OCI-LY3 (cell line): ENCODE results near the gene NRXN2.
"Not testable (repeated sequence)": the region's sequence is repeated elsewhere in the genome, so short reads cannot be mapped to it uniquely, and the experiment has no call there.

ENCODE experiments used
- H2AFZ ChIP-seq: fragments of 200-600, 300-600 bp; shearing (Covaris generic); 2 replicates; pipeline ENCODE4 v1.6.0; 2014; ENCODE audit warnings: antibody characterized with exemption, low read depth, low read length
- H3K27ac ChIP-seq: fragments of 200-600, 300-600 bp; sonication (generic); 2 replicates; pipeline ENCODE4 v1.5.1; 2014; ENCODE audit warnings: mild to moderate bottlenecking, low read length, moderate library complexity, mixed read lengths
- H3K27me3 ChIP-seq: fragments of 200-600, 300-600 bp; sonication (generic); 2 replicates; pipeline ENCODE4 v1.6.1; 2014; ENCODE audit warnings: low read depth, low read length, mixed read lengths
- H3K36me3 ChIP-seq: fragments of 200-600, 300-600 bp; sonication (generic); replicated peaks from 2 replicates; pipeline ENCODE3; 2014; ENCODE audit warnings: low read depth, low read length, mixed read lengths
- H3K4me1 ChIP-seq: fragments of 300-600, 200-600 bp; sonication (generic); 2 replicates; pipeline ENCODE4 v1.6.1; 2014; ENCODE audit warnings: low read length, mixed read lengths
- H3K4me2 ChIP-seq: fragments of 200-600, 300-600 bp; sonication (generic); 2 replicates; pipeline ENCODE4 v1.6.1; 2014; ENCODE audit warnings: low read length, mixed read lengths
- H3K4me3 ChIP-seq: fragments of 300-600, 200-600 bp; sonication (generic); 2 replicates; pipeline ENCODE4 v1.5.1; 2014; ENCODE audit warnings: antibody characterized with exemption, mild to moderate bottlenecking, low read length, moderate library complexity
- H3K79me2 ChIP-seq: fragments of 300-600, 200-600 bp; shearing (Covaris generic); 2 replicates; pipeline ENCODE4 v1.6.1; 2014; ENCODE audit warnings: mild to moderate bottlenecking, low read length, mixed read lengths
- H3K9ac ChIP-seq: fragments of 300-600, 200-600 bp; shearing (Covaris generic); 2 replicates; pipeline ENCODE4 v1.6.0; 2014; ENCODE audit warnings: mild to moderate bottlenecking, low read length, moderate library complexity
- H3K9me3 ChIP-seq: fragments of 200-600, 300-600 bp; shearing (Covaris generic); 2 replicates; pipeline ENCODE4 v1.6.1; 2014; ENCODE audit warnings: low read length, mixed read lengths; ENCODE audit not compliant: insufficient read depth
- H4K20me1 ChIP-seq: fragments of 200-600, 300-600 bp; sonication (generic); 2 replicates; pipeline ENCODE4 v1.6.1; 2016; ENCODE audit warnings: low read length, mixed read lengths; ENCODE audit not compliant: insufficient read depth
- EZH2phosphoT487 ChIP-seq: fragments of 200-600 bp; shearing (Covaris generic); IDR thresholded peaks from 2 replicates; pipeline ENCODE4 v1.6.1; 2018; ENCODE audit warnings: antibody characterized with exemption, mixed run types, low read depth
- TF ChIP-seq, protein P1 (sequence below): fragments of 200-600, 300-600 bp; sonication (generic); IDR thresholded peaks from 2 replicates; pipeline ENCODE4 v1.5.1; 2014; ENCODE audit warnings: antibody characterized with exemption, low read length, low read depth

The NRXN2 gene

DNA sequence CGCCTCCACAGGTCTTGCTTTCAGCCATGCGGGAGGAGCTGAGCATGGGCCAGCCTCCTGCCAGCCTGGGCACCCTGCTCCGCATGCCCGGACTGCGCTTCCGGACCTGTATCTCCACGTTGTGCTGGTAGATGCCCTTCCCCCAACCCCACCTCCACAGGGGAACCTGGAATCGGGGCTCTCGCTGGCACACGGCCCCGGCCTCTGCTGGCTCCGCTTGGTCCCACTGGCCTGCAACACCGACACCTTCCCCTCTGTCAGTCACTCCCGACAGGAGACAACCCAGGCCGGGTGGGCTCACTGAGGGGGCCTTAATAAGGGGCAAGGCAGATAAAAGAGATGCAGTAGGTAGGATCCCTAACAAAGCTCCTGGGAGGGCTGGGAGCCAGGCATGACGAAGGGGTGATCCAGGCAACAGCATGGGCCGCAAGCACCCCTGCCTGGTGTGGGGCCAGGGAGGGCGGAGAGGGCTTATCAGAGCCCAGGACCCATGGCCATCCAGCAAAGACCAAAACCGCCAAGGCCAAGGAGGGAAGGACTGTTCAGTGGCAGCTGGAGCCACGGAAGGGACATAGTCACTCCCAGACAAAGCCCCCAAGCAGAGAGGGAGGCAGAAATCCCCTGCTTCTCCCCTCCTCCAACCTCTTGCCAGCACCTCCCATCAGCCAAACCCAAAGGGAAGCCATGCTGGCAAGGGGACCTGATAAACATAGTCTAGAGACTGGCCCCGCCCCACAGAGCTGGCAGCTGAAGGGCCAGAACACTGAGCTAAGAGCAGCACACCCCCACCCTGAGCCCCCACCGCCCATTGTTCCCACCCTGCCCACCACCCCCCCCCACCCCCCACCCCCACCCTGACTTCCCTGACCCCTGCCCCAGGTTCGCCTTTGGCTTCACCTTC is 124.0 kb downstream of the NRXN2 start:
- H3K4me1 ChIP-seq: no peaks in the 10 kb centered on the region
- H3K4me2 ChIP-seq: no peak overlapping the region
- no peak overlapping the region for H3K9ac ChIP-seq
- TF ChIP-seq EZH2phosphoT487: no peak
- TF ChIP-seq, protein P1, sequence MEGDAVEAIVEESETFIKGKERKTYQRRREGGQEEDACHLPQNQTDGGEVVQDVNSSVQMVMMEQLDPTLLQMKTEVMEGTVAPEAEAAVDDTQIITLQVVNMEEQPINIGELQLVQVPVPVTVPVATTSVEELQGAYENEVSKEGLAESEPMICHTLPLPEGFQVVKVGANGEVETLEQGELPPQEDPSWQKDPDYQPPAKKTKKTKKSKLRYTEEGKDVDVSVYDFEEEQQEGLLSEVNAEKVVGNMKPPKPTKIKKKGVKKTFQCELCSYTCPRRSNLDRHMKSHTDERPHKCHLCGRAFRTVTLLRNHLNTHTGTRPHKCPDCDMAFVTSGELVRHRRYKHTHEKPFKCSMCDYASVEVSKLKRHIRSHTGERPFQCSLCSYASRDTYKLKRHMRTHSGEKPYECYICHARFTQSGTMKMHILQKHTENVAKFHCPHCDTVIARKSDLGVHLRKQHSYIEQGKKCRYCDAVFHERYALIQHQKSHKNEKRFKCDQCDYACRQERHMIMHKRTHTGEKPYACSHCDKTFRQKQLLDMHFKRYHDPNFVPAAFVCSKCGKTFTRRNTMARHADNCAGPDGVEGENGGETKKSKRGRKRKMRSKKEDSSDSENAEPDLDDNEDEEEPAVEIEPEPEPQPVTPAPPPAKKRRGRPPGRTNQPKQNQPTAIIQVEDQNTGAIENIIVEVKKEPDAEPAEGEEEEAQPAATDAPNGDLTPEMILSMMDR: no peak
- H4K20me1 ChIP-seq: no peaks in the 10 kb centered on the region
- no peak overlapping the region for H3K4me3 ChIP-seq
- H2AFZ ChIP-seq: no peak overlapping the region
- 0 out of 2 replicates have a peak, but pooled peaks cover 2% of the 10 kb centered on the region for H3K9me3 ChIP-seq
- H3K79me2 ChIP-seq: no peaks in the 10 kb centered on the region
- H3K36me3 ChIP-seq: no peaks in the 10 kb centered on the region
- peaks cover 6% of the 10 kb centered on the region for H3K27me3 ChIP-seq
- H3K27ac ChIP-seq: no peak overlapping the region

DNA sequence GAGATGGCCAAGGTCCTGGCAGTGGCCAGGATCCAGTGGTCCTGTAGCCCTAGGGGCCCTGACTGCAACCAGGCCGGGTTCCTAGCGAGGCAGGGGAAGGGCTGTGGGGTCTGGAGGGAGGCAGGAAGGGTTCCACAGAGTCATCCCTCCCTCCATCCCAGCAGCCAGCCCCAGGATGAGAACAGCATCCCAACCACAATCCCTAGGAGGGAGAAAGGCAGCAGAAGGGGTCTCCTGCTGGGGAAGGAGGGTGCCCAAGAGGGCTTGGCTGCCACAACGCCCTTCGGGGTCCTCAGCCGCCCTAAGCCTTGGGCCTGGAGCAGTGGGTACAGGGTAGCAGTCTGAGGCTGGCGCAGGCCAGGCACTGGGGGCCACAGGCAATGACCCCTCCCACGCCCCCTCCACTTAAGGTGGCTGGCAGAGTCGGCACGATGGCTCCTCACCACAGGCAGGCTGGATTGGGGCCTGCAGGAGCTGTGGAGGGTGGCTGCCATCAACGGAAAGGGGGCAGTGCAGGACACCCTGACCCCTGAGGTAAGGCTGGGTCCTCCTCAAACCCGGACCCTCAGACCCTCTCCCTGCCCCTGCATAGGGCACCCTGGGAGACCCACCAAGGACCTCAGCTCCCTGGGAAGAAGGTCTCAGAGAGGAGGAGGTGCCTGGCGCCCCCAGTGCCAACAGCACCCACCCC is 124.7 kb downstream of the NRXN2 start:
- Histone ChIP-seq H2AFZ (no peak overlapping the region), H3K4me3 (no peak overlapping the region), H3K9ac (no peak overlapping the region), H3K36me3 (no peaks in the 10 kb centered on the region), H3K27me3 (no peaks in the 10 kb centered on the region), H3K9me3 (0 out of 2 replicates have a peak, but pooled peaks cover 2% of the 10 kb centered on the region), H3K4me2 (no peak overlapping the region), H3K4me1 (no peaks in the 10 kb centered on the region), H4K20me1 (no peaks in the 10 kb centered on the region), H3K79me2 (no peaks in the 10 kb centered on the region), H3K27ac (no peak overlapping the region)
- TF ChIP-seq, protein P1: no peak
- no peak for TF ChIP-seq EZH2phosphoT487

DNA sequence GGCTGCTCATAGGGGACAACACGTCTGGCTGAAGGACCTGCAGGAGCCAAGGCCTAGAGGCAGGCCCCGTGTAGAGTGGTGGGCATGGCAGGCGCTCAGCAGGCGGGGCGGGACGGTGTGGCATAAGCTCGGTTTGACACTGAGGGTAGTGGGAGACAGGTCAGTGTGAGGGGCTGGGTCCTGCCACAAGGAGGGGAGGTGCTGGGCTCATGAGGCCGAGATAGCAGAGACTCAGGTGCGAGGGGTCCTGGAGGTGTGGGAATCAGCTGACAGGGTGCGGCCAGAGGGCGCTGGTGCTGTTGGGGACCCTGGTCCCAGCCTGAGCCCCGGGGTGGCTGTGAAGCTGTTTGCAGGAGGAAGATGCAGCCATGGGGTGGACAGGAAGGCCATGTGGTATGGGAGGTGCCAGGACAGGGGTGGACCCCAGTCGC is 125.3 kb downstream of the NRXN2 start:
- Histone ChIP-seq H3K4me1 (no peaks in the 10 kb centered on the region), H3K79me2 (no peaks in the 10 kb centered on the region), H3K36me3 (no peaks in the 10 kb centered on the region), H3K27ac (no peak overlapping the region), H3K4me3 (no peak overlapping the region), H3K9ac (no peak overlapping the region), H3K27me3 (no peaks in the 10 kb centered on the region), H3K4me2 (no peak overlapping the region), H2AFZ (no peak overlapping the region), H3K9me3 (0 out of 2 replicates have a peak, but pooled peaks cover 2% of the 10 kb centered on the region), H4K20me1 (no peaks in the 10 kb centered on the region)
- no peak for TF ChIP-seq EZH2phosphoT487
- TF ChIP-seq, protein P1: no peak

DNA sequence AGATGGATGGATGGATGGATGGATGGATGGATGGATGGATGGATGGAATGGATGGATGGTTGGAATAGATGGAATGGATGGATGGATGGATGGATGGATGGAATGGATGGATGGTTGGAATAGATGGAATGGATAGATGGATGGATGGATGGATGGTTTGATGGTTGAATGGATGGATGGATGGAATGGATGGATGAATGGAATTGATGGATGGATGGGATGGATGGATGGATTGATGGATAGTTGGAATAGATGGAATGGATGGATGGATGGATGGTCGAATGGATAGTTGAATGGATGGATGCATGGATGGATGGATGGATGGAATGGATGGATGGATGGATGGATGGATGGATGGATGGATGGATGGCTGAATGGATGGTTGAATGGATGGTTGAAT is 127.1 kb downstream of the NRXN2 start:
- not testable (repeated sequence) for H3K79me2 ChIP-seq, H2AFZ ChIP-seq, H3K9me3 ChIP-seq, H3K27me3 ChIP-seq, H3K4me1 ChIP-seq, H3K4me2 ChIP-seq, H3K4me3 ChIP-seq, H3K27ac ChIP-seq, H3K36me3 ChIP-seq, H4K20me1 ChIP-seq, H3K9ac ChIP-seq
